HEK293 (cell line): ENCODE data around the gene NAV3.

Experiments used
- CTCF ChIA-PET: fragments of 350-600 bp; formaldehyde crosslinking; extraction: SDS; loops from one replicate; lab custom pipeline; 2021; ENCODE audit warnings: antibody characterized with exemption; lab: Yijun Ruan, JAX
- POLR2A ChIA-PET: fragments of 300-600 bp; formaldehyde crosslinking; extraction: SDS; loops from one replicate; lab custom pipeline; 2020; ENCODE audit warnings: antibody characterized with exemption, inconsistent platforms; lab: Yijun Ruan, JAX
- H3K27ac ChIP-seq: fragments of 200-500 bp; sonication (Bioruptor generic); 2 replicates; pipeline ENCODE4 v1.5.1; 2014; ENCODE audit warnings: low read depth, low read length, control low read depth, inconsistent platforms; ENCODE audit errors: extremely low read depth
- H3K36me3 ChIP-seq, 2 experiments: fragments of 200-500 bp in 1 of 2; sonication (Bioruptor generic) in 1 of 2; 1 replicate in 1 of 2; 2 replicates in 1 of 2; pipeline ENCODE4 v1.5.1; 2014 to 2017; ENCODE audit warnings: inconsistent platforms in 2 of 2, low read length in 2 of 2; ENCODE audit not compliant: control insufficient read depth in 2 of 2, insufficient read depth in 1 of 2
- H3K4me1 ChIP-seq: fragments of 200-500 bp; sonication (Bioruptor generic); 2 replicates; pipeline ENCODE4 v1.5.1; 2014; ENCODE audit warnings: mild to moderate bottlenecking, low read length, inconsistent platforms; ENCODE audit not compliant: control insufficient read depth, insufficient read depth
- H3K4me3 ChIP-seq: 2 replicates; pipeline ENCODE4 v1.5.1; 2011; ENCODE audit warnings: low read depth, mild to moderate bottlenecking, control low read depth, low read length, moderate library complexity
- H3K9me3 ChIP-seq: fragments of 200-500 bp; sonication (Bioruptor generic); 2 replicates; pipeline ENCODE4 v1.5.1; 2014; ENCODE audit warnings: low read depth, low read length, inconsistent platforms; ENCODE audit not compliant: control insufficient read depth, insufficient read depth
- GFI1B ChIP-seq: fragments of 450-650 bp; formaldehyde crosslinking; IDR thresholded peaks from 2 replicates; pipeline ENCODE4 v1.5.1; 2016; ENCODE audit warnings: missing biosample characterization, missing genetic modification characterization
- OVOL3 ChIP-seq: fragments of 450-650 bp; formaldehyde crosslinking; IDR thresholded peaks from 2 replicates; pipeline ENCODE4 v1.5.1; 2016; ENCODE audit warnings: missing biosample characterization, missing genetic modification characterization
- SP3 ChIP-seq: fragments of 450-650 bp; formaldehyde crosslinking; IDR thresholded peaks from 2 replicates; pipeline ENCODE4 v1.5.1; 2016; ENCODE audit warnings: missing biosample characterization, missing genetic modification characterization
- SP7 ChIP-seq: fragments of 450-650 bp; formaldehyde crosslinking; IDR thresholded peaks from 2 replicates; pipeline ENCODE4 v1.5.1; 2016; ENCODE audit warnings: missing biosample characterization, missing genetic modification characterization
- ZBTB1 ChIP-seq: fragments of 450-650 bp; formaldehyde crosslinking; IDR thresholded peaks from 2 replicates; pipeline ENCODE4 v1.5.1; 2016; ENCODE audit warnings: missing biosample characterization, missing genetic modification characterization
- ZBTB8A ChIP-seq: fragments of 450-650 bp; formaldehyde crosslinking; IDR thresholded peaks from 2 replicates; pipeline ENCODE4 v1.5.1; 2016; ENCODE audit warnings: missing biosample characterization, missing genetic modification characterization
- ZEB2 ChIP-seq: fragments of 450-650 bp; formaldehyde crosslinking; IDR thresholded peaks from 2 replicates; pipeline ENCODE4 v1.5.1; 2016; ENCODE audit warnings: missing biosample characterization, missing genetic modification characterization
- ZFHX2 ChIP-seq: fragments of 450-650 bp; formaldehyde crosslinking; conservative IDR thresholded peaks from 2 replicates; pipeline ENCODE4 v1.5.1; 2016; ENCODE audit warnings: missing biosample characterization, missing genetic modification characterization
- ZFP3 ChIP-seq: fragments of 450-650 bp; formaldehyde crosslinking; IDR thresholded peaks from 2 replicates; pipeline ENCODE4 v1.5.1; 2016; ENCODE audit warnings: low read depth, missing biosample characterization, missing genetic modification characterization
- ZNF16 ChIP-seq: fragments of 450-650 bp; formaldehyde crosslinking; IDR thresholded peaks from 2 replicates; pipeline ENCODE4 v1.5.1; 2016; ENCODE audit warnings: low read depth, missing biosample characterization, missing genetic modification characterization
- ZNF426 ChIP-seq: fragments of 450-650 bp; formaldehyde crosslinking; IDR thresholded peaks from 2 replicates; pipeline ENCODE4 v1.5.1; 2017; ENCODE audit warnings: missing biosample characterization, missing genetic modification characterization, mild to moderate bottlenecking, inconsistent platforms, moderate library complexity
- ZNF433 ChIP-seq: fragments of 450-650 bp; formaldehyde crosslinking; IDR thresholded peaks from 2 replicates; pipeline ENCODE4 v1.5.1; 2016; ENCODE audit warnings: missing biosample characterization, missing genetic modification characterization, low read depth
- ZNF654 ChIP-seq: fragments of 450-650 bp; formaldehyde crosslinking; IDR thresholded peaks from 2 replicates; pipeline ENCODE4 v1.5.1; 2016; ENCODE audit warnings: low read depth, missing biosample characterization, missing genetic modification characterization
- ZNF677 ChIP-seq: fragments of 450-650 bp; IDR thresholded peaks from 2 replicates; pipeline ENCODE4 v1.5.0; 2018; ENCODE audit warnings: missing biosample characterization, mild to moderate bottlenecking, missing genetic modification characterization, moderate library complexity
- ZNF76 ChIP-seq: fragments of 450-650 bp; formaldehyde crosslinking; IDR thresholded peaks from 2 replicates; pipeline ENCODE4; 2016; ENCODE audit warnings: low read depth, missing biosample characterization, missing genetic modification characterization, borderline replicate concordance
- ZNF785 ChIP-seq: fragments of 450-650 bp; formaldehyde crosslinking; IDR thresholded peaks from 2 replicates; pipeline ENCODE4 v1.5.1; 2016; ENCODE audit warnings: missing biosample characterization, missing genetic modification characterization
- ZNF843 ChIP-seq: fragments of 450-650 bp; formaldehyde crosslinking; IDR thresholded peaks from 2 replicates; pipeline ENCODE4 v1.5.1; 2016; ENCODE audit warnings: missing biosample characterization, missing genetic modification characterization
- TF ChIP-seq, protein P1 (sequence below): fragments of 450-650 bp; IDR thresholded peaks from 2 replicates; pipeline ENCODE4 v1.5.1; 2018; ENCODE audit warnings: missing biosample characterization, missing genetic modification characterization
- TF ChIP-seq, protein P2 (sequence below): fragments of 450-650 bp; formaldehyde crosslinking; IDR thresholded peaks from 2 replicates; pipeline ENCODE4; 2016; ENCODE audit warnings: missing biosample characterization, missing genetic modification characterization
- TF ChIP-seq, protein P3 (sequence below): fragments of 450-650 bp; formaldehyde crosslinking; conservative IDR thresholded peaks from 2 replicates; pipeline ENCODE4 v1.5.1; 2016; ENCODE audit warnings: low read depth, missing biosample characterization, missing genetic modification characterization

Gene NAV3

DNA sequence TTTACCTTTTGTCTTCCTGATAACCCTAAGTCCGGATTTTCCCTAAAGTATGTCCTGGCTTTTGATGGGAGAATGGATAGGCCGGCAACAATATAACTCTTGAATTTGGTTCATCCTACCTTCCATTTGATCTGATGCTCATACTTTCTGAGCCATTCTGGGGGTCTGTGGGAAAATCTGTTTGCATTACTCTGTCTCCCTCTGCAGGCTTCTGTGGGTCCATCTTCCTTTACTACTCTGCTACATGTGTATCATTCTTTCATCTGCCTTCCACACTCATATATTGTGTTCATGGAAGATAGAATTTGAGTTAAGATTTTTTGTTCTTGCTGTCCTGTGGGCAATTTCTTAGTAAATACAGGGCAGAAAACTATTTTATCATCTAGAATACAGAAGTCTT is 101.5 kb downstream of the NAV3 start:
- Histone ChIP-seq H3K27ac (no peak overlapping the region), H3K36me3 (no peaks in the 10 kb centered on the region), H3K9me3 (no peaks in the 10 kb centered on the region), H3K4me1 (no peaks in the 10 kb centered on the region), H3K4me3 (no peak overlapping the region)
- CTCF ChIA-PET, result interaction anchor here (0.6 to 1.0 kb wide), 4 partner anchors 58 to 212 kb away, joined by 3 to 5 read pairs (median 4); no protein-coding TSS in a partner anchor
- TF ChIP-seq ZNF654 (tag by site-specific recombination) (0 out of 2 replicates have a peak, but pooled peaks have one; percentile 11), ZBTB1 (tag by site-specific recombination) (no peak), ZEB2 (no peak), OVOL3 (tag by site-specific recombination) (no peak), ZNF433 (tag by site-specific recombination) (no peak), ZNF426 (tag by site-specific recombination) (no peak)
- TF ChIP-seq, protein P1, sequence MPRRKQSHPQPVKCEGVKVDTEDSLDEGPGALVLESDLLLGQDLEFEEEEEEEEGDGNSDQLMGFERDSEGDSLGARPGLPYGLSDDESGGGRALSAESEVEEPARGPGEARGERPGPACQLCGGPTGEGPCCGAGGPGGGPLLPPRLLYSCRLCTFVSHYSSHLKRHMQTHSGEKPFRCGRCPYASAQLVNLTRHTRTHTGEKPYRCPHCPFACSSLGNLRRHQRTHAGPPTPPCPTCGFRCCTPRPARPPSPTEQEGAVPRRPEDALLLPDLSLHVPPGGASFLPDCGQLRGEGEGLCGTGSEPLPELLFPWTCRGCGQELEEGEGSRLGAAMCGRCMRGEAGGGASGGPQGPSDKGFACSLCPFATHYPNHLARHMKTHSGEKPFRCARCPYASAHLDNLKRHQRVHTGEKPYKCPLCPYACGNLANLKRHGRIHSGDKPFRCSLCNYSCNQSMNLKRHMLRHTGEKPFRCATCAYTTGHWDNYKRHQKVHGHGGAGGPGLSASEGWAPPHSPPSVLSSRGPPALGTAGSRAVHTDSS (tag by site-specific recombination), result no peak
- POLR2A ChIA-PET, result no interaction called here

DNA sequence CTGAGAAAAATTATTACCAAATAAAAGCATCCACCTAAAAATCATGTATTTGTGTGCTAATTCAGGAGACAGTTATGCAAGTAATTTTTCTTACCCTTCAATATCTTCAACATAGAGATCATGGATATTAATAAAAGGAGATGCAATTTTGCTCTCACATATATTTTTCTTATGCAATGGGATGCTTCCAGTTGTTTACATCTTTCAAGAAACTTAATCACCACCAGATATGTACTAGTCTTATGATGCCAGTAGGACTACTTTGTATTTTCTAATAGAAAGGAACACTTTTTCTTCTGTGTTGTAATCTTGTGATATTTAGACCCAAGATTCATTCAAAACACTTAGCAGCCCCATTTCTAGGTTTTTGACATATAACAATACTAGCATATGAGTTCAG is 107.6 kb downstream of the NAV3 start:
- Histone ChIP-seq H3K4me1 (peaks cover 8% of the 10 kb centered on the region; the same call in 1 of the 2 replicates), H3K4me3 (no peak overlapping the region), H3K36me3 (no peaks in the 10 kb centered on the region), H3K9me3 (no peaks in the 10 kb centered on the region), H3K27ac (no peak overlapping the region)
- ChIA-PET CTCF (no interaction called here), POLR2A (no interaction called here)
- no peak for TF ChIP-seq ZNF785 (tag by site-specific recombination)

DNA sequence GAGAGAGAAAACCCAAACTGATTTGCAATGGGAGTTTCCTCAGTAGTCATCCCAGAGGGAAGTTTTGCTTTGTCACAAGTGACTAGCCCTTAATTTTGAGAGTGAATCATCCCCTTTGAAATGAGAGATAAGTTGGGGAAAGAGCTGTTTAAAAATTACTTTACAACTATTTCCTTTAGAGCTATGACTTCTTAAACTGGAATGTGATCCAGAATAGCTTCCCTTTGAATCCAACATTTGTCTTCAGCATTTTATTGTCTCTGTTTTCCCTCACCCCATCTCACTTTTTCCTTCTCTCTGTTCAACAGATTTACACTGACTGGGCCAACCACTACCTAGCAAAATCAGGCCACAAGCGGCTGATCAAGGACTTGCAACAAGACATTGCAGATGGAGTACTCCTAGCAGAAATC is 109.3 kb downstream of the NAV3 start:
- CTCF ChIA-PET, result interaction anchor here (0.9 kb wide), 1 partner anchor 15 kb away, joined by 4 read pairs; no protein-coding TSS in a partner anchor
- H3K4me3 ChIP-seq, result no peak overlapping the region
- H3K27ac ChIP-seq, result no peak overlapping the region

DNA sequence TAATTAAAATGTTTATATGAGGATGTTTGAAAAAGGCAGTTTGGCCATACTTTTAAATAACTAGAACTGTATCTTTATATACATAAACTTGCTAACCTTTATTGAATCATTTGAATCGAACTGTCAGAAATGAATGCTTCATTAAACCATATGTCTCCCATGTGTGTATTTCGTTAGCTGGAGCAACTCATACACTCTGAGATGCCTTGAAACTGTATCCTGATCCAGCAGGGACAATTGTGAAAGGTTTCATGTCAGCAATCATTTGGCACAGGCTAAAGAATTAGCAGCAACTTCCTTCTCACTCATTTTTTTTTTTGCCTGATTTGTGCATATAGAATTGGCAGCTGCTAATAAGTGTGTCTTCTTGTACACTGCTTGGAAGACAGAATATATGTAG is 109.9 kb downstream of the NAV3 start:
- CTCF ChIA-PET, result no interaction called here
- H3K27ac ChIP-seq, result no peak overlapping the region
- no peak overlapping the region for H3K4me3 ChIP-seq
- H3K36me3 ChIP-seq, result no peaks in the 10 kb centered on the region
- H3K4me1 ChIP-seq, result peaks cover 8% of the 10 kb centered on the region; the same call in 1 of the 2 replicates
- no peaks in the 10 kb centered on the region for H3K9me3 ChIP-seq
- POLR2A ChIA-PET, result no interaction called here
- TF ChIP-seq ZEB2, result no peak
- TF ChIP-seq, protein P2, sequence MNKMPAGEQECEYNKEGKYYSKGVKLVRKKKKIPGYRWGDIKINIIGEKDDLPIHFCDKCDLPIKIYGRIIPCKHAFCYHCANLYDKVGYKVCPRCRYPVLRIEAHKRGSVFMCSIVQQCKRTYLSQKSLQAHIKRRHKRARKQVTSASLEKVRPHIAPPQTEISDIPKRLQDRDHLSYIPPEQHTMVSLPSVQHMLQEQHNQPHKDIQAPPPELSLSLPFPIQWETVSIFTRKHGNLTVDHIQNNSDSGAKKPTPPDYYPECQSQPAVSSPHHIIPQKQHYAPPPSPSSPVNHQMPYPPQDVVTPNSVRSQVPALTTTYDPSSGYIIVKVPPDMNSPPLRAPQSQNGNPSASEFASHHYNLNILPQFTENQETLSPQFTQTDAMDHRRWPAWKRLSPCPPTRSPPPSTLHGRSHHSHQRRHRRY (tag by site-specific recombination), result no peak
- no peak for TF ChIP-seq ZNF76 (tag by site-specific recombination)
- no peak for TF ChIP-seq SP7
- TF ChIP-seq SP3 (tag by site-specific recombination), result no peak
- no peak for TF ChIP-seq ZFHX2 (tag by site-specific recombination)
- TF ChIP-seq ZNF16 (tag by site-specific recombination), result no peak
- TF ChIP-seq ZFP3 (tag by site-specific recombination), result no peak
- TF ChIP-seq ZBTB8A (tag by site-specific recombination), result no peak

More for the DNA sequence above, 109.3 kb downstream of the NAV3 start:
- POLR2A ChIA-PET, result interaction anchor here (0.5 kb wide), 1 partner anchor 12 kb away, joined by 3 read pairs; no protein-coding TSS in a partner anchor
- peaks cover 8% of the 10 kb centered on the region; the same call in 1 of the 2 replicates for H3K4me1 ChIP-seq
- H3K36me3 ChIP-seq, result no peaks in the 10 kb centered on the region
- TF ChIP-seq ZNF677 (no peak), ZNF843 (tag by site-specific recombination) (no peak), GFI1B (no peak)
- TF ChIP-seq, protein P3, sequence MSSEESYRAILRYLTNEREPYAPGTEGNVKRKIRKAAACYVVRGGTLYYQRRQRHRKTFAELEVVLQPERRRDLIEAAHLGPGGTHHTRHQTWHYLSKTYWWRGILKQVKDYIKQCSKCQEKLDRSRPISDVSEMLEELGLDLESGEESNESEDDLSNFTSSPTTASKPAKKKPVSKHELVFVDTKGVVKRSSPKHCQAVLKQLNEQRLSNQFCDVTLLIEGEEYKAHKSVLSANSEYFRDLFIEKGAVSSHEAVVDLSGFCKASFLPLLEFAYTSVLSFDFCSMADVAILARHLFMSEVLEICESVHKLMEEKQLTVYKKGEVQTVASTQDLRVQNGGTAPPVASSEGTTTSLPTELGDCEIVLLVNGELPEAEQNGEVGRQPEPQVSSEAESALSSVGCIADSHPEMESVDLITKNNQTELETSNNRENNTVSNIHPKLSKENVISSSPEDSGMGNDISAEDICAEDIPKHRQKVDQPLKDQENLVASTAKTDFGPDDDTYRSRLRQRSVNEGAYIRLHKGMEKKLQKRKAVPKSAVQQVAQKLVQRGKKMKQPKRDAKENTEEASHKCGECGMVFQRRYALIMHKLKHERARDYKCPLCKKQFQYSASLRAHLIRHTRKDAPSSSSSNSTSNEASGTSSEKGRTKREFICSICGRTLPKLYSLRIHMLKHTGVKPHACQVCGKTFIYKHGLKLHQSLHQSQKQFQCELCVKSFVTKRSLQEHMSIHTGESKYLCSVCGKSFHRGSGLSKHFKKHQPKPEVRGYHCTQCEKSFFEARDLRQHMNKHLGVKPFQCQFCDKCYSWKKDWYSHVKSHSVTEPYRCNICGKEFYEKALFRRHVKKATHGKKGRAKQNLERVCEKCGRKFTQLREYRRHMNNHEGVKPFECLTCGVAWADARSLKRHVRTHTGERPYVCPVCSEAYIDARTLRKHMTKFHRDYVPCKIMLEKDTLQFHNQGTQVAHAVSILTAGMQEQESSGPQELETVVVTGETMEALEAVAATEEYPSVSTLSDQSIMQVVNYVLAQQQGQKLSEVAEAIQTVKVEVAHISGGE (tag by site-specific recombination), result no peak
- H3K9me3 ChIP-seq, result no peaks in the 10 kb centered on the region
